HG03175 (cell line): ENCODE results near the gene TRAF7.

Experiments used
- ATAC-seq: cut with Tn5 transposase; IDR thresholded peaks from one replicate; pipeline ENCODE4 v1.9.1; 2021; ENCODE audit warnings: mild to moderate bottlenecking, moderate library complexity; ENCODE audit not compliant: unreplicated experiment

The TRAF7 gene

DNA sequence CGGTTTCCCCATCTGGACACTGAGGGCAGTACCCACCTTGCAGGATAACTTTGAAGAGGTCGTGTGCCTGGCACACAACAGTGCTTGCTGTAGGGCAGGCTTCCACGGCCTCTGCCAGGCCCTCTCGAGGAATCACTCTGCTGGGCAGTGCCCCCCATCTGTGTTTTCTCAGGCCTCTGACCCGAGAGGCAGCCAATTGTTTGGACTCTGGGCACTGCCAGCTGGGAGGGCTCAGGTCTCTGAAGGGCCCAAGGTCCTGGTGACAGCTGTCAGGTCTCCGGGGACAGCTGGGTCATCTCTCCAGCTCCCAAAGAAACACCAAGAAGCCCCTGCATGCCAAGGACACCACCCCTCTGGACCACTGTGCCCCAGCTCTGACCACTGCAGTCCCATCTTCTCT is 8.2 kb upstream of the TRAF7 start:
- no peak for ATAC-seq

DNA sequence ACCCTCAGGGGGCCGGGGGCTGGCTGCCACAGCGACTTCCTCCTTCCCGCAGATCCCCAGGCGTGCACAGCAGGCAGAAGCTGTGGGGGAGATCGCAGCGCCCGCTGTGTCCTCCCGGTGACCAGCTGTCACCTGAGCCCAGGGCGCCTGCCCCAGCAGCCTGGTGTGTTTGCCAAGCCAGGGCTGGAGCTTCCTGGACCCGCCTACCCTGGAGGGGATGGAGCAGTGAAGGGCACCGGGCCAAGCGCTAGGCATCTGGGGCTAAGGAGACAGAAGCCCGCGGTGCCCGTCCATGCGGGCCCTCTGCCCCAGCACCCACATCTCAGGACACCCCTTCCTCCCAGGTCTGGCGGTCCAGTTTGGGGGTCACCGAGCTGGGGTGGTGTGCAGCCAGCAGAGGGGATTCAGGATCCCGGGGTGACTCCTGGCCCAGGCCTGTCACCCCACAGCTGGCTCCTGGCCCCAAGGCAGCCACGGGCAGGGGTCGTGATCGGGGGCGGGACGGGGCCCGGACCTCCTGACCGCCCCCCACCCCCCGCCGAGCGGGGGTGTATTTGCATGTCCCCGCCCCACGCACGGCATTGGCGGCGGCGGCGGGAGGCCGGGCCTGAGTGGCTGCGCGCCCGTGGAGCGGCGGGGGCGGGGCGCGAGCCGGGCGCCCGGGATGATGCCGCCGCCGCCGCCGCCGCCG is 7.5 kb upstream of the TRAF7 start, which contains the start of gene RAB26:
Gene RAB26, plus strand, starts transcription at position 645 of the 691 bp plus-strand sequence. CDS start 159 bp downstream, outside the sequence.
- no peak for ATAC-seq

DNA sequence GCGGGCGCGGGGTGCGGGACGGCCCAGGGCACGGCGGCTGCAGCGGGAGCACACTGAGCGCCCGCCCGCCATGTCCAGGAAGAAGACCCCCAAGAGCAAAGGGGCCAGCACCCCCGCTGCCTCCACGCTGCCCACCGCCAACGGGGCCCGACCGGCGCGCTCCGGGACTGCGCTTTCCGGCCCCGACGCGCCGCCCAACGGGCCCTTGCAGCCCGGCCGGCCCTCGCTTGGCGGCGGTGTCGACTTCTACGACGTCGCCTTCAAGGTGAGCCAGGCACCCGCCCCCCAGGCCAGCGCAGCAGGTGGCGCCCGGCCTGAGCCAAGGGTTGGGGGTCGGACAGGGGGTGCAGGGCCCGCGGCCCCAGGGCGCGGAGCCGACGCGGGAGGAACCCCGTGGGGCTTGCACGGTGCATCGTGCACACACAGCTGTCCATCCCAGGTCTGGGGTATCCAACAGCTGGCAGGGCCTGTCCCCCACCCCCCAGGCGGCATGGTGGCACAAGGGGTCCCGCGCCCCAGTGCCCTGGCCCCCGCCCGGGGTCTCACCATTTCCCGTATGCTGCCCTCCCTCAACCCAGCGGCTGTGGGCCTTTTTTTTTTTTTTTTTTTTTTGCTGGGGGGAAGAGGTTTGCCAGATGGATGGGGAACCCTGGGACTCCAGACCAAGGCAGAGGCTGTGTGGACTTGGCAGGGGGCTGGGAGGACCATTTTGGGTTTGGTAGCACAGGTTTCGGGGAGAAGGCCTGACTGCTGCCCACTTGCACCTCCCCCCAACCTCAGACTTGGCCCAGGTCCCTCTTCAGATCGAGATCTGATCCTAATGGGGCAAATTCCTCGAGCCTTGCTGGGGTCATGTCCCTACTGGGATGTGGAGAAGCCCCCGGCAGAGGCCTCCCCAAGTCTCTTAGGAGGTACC is 6.6 kb upstream of the TRAF7 start:
- ATAC-seq: no peak

DNA sequence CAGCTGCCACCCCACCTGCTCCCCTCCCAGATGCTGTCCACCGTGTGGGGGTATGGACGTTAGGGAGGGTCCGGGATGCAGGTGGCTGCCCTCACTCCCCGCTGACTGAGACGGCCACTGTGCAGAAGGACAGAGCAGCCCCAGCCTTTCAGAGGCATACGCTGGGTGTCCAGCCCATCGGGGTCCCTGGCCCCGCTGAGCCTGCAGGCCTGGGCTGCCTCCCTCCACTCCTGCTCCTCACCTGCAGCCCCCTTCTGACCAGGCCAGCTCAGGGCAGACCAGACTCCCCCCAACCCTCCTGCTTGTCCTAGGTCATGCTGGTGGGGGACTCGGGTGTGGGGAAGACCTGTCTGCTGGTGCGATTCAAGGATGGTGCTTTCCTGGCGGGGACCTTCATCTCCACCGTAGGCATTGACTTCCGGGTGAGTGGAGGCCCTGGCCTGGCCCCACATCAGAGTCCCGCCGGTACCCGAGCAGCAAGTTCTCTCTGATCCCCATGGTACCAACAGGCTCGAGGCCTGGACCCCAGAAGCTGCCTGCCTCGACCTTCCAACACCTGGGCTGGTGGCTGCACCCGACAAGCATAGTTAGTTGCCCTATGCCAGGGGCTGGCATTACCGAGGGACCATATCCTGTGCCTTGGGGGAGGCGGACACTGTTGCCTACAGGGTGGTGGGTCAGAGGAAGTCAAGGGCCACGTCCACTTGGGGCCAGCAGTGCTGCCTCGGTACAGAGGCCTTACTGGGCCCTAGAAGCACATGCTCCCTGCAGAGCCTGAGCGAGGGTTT is 5.8 kb upstream of the TRAF7 start:
- ATAC-seq: no peak

- no peak for ATAC-seq
These were observed 5.0 kb upstream of the TRAF7 start for GRCh38 chr16:2150418-2151187.

GRCh38 chr16:2151188-2152091 is 4.1 kb upstream of the TRAF7 start:
- ATAC-seq: no peak

GRCh38 chr16:2152695-2153506 is 2.7 kb upstream of the TRAF7 start:
- no peak for ATAC-seq

- ATAC-seq: no peak
These were observed 970 bp upstream of the TRAF7 start for GRCh38 chr16:2154533-2155090.

GRCh38 chr16:2155977-2156848 is 631 bp downstream of the TRAF7 start:
- no peak for ATAC-seq

DNA sequence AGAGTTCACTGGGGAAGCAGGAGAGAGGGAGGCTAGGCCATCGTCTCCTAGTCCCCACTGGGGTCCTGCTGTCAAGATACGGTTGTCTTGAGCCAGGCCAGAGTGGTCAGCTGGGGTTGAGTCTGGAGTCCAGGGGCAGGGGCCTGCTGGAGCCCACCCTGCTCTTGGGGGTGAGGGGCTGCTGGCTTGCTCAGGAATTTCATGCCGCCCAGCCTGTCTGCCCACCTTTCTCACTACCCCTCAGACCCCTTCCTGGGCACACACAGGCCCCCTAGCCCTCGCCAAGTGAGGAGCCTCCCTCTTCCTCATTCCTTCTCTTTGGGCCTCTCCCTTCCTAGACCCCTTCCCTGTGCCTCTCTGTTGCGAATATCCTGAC is 1.3 kb downstream of the TRAF7 start:
- no peak for ATAC-seq

- ATAC-seq: no peak
These were observed 2.1 kb downstream of the TRAF7 start for GRCh38 chr16:2157480-2158261.

- ATAC-seq: no peak
These were observed 2.7 kb downstream of the TRAF7 start for GRCh38 chr16:2158262-2158638.

GRCh38 chr16:2159175-2159838 is 3.7 kb downstream of the TRAF7 start:
- ATAC-seq: no peak

DNA sequence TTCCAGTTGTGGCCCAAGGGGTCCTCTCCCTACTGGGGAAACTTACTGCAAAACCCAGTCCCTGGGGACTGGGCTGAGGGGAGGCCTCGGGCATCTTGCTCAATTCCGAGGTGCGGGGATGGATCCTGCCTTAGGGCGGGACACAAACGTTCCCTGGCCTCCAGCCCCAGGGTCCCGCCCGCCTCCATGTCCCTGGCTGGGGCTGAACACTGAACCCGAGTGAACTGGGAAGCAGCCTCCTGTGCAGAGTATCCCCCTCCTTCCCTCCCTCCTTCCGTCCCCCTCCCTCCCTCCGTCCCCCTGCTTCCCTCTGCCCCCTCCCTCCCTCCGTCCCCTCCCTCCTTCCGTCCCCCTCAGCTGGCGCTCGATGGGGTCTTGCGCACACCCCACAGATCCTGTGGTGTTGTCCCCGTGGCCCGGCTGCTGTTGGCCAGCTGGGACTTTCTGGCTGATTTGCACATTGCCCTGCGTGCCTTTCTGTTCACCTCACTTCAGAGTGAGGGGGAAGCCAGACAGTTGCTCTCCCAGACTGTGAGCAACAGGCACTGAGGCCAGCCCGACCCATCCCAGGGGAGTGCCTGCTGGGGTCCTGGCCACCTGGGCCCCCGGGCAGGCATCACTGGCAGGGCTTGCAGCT is 5.5 kb downstream of the TRAF7 start:
- no peak for ATAC-seq

DNA sequence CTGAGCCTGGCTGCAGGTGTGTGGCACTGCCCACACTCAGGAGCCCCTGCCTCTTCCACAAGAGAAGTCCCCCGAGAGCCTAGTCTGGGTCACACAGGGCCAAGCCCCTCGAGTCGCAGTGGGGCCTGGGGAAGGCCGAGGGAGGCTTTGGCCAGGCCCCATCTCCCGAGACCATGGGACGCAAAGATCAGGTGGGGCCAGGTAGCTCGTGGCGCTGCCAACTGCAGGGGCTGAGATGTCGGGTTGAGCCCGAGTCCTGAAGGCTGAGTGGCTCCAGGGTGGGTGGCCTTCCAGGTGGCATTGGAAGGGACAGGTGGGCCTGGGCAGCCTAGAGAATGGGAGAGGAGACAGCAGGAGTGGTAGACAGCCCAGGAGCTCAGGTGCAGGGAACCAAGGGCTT is 6.3 kb downstream of the TRAF7 start:
- no peak for ATAC-seq

DNA sequence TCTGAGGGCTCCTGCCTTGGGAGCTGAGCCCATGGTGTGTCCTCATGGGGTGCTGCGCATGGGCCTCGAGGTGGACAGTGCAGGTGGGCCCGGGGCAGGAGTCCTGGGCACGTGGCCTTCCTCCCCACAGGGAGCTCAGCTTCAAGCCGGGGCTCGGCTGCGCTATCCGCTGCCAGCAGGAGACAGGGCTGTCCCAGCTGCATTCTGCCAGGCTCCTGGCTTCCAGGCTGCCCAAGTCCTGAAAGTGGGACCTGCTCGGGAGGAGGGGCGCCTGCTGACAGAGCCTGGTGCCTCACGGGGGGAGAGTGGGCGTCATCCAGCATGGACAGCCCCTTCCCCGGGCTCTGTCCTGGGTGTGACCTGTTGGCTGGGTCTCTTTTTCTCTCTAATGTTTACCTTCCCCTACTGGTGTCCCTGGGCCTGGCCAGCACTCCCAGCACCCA is 7.1 kb downstream of the TRAF7 start:
- no peak for ATAC-seq
